Measurements from ENCODE around the gene LGI2. TPM values are rescaled to one million over a fixed set of nuclear protein-coding genes. Genes with fewer than 3 reads are reported as not detected.

LGI2 gene
- total and polyA plus RNA-seq, 7 donors, result 0.23 to 6.7 (median 1.8) TPM; not detected in 1

GRCh38 chr4:24993551-24994080 lies 37.1 kb downstream of the LGI2 start:
- no peak for TF ChIP-seq POLR2A (IDR thresholded peaks at IDR 0.05)
- peaks cover 0 to 6% (median under 1%) of the 10 kb centered on the region in 4 donors for H3K4me1 ChIP-seq
- DNase-seq, result no peak
- peaks cover 0 to 2% (median 0%) of the 10 kb centered on the region in 4 donors for H3K9me3 ChIP-seq
- H3K27me3 ChIP-seq, result no peaks in the 10 kb centered on the region
- no peak overlapping the region for H3K27ac ChIP-seq
- 69 to 73% methylated on average over 5 of the region's 5 CpGs for WGBS, 2 donors
- no peak overlapping the region for H3K4me3 ChIP-seq
- no peaks in the 10 kb centered on the region for H3K36me3 ChIP-seq
- intact Hi-C loops (cut with DNase I), result no loop called here

- WGBS, 2 donors, result 95 to 97% methylated on average over 1 of the region's 1 CpG
- Histone ChIP-seq H3K4me3 (no peak overlapping the region), H3K9me3 (peaks cover 0 to 2% (median 0%) of the 10 kb centered on the region in 4 donors), H3K27me3 (no peaks in the 10 kb centered on the region), H3K27ac (no peak overlapping the region), H3K36me3 (no peaks in the 10 kb centered on the region), H3K4me1 (peaks cover 0 to 6% (median 0%) of the 10 kb centered on the region in 4 donors)
- no peak for DNase-seq
- intact Hi-C loops (cut with DNase I), result no loop called here
- TF ChIP-seq EP300 (IDR thresholded peaks at IDR 0.05) (no peak), POLR2A (IDR thresholded peaks at IDR 0.05) (no peak), POLR2AphosphoS5 (IDR thresholded peaks at IDR 0.05) (no peak), CTCF (IDR thresholded peaks at IDR 0.05) (no peak)
Observed at GRCh38 chr4:24992968-24993367, 37.8 kb downstream of the LGI2 start.

- Histone ChIP-seq H3K4me3 (no peak overlapping the region), H3K4me1 (peaks cover 0 to 6% (median 0%) of the 10 kb centered on the region in 4 donors), H3K9me3 (peaks cover 0 to 2% (median 0%) of the 10 kb centered on the region in 4 donors), H3K27me3 (no peaks in the 10 kb centered on the region), H3K27ac (peak overlapping the region in 2 of 4 donors; percentile 48 to 70), H3K36me3 (no peaks in the 10 kb centered on the region)
- no peak for DNase-seq
- WGBS, 2 donors, result 85 to 87% methylated on average over 3 of the region's 3 CpGs
- intact Hi-C loops (cut with DNase I), result no loop called here
- TF ChIP-seq EP300 (IDR thresholded peaks at IDR 0.05) (peak in 1 of 4 donors; percentile 45), POLR2AphosphoS5 (IDR thresholded peaks at IDR 0.05) (peak in 3 of 4 donors; percentile 9 to 57 (median 30)), POLR2A (IDR thresholded peaks at IDR 0.05) (no peak)
Observed at GRCh38 chr4:24991015-24991414, 39.7 kb downstream of the LGI2 start.

GRCh38 chr4:24989327-24989726 lies 41.4 kb downstream of the LGI2 start:
- intact Hi-C loops (cut with DNase I), result no loop called here
- Histone ChIP-seq H3K9me3 (no peaks in the 10 kb centered on the region), H3K4me1 (peaks cover 0 to 6% (median 0%) of the 10 kb centered on the region in 4 donors), H3K36me3 (no peaks in the 10 kb centered on the region), H3K27ac (no peak overlapping the region), H3K27me3 (no peaks in the 10 kb centered on the region), H3K4me3 (no peak overlapping the region)
- DNase-seq, result no peak
- 65 to 87% methylated on average over 4 of the region's 4 CpGs for WGBS, 2 donors
- TF ChIP-seq EP300 (IDR thresholded peaks at IDR 0.05) (no peak), POLR2A (IDR thresholded peaks at IDR 0.05) (no peak), POLR2AphosphoS5 (IDR thresholded peaks at IDR 0.05) (no peak), CTCF (IDR thresholded peaks at IDR 0.05) (no peak)

GRCh38 chr4:24988776-24989175 lies 42.0 kb downstream of the LGI2 start:
- Histone ChIP-seq H3K27me3 (no peaks in the 10 kb centered on the region), H3K9me3 (no peaks in the 10 kb centered on the region), H3K4me1 (peaks cover 0 to 3% (median 0%) of the 10 kb centered on the region in 4 donors), H3K4me3 (no peak overlapping the region), H3K36me3 (no peaks in the 10 kb centered on the region), H3K27ac (no peak overlapping the region)
- intact Hi-C loops (cut with DNase I), result no loop called here
- no peak for DNase-seq
- WGBS, 2 donors, result 72 to 80% methylated on average over 1 of the region's 1 CpG
- TF ChIP-seq CTCF (IDR thresholded peaks at IDR 0.05) (no peak), POLR2AphosphoS5 (IDR thresholded peaks at IDR 0.05) (no peak), EP300 (IDR thresholded peaks at IDR 0.05) (no peak), POLR2A (IDR thresholded peaks at IDR 0.05) (no peak)
